ENCODE data around the gene APCDD1. TPM values are rescaled to one million over a fixed set of nuclear protein-coding genes. Genes with fewer than 3 reads are reported as not detected.

The APCDD1 gene
- total and polyA plus RNA-seq, 10 donors, result 0.93 to 11.8 (median 5.6) TPM

DNA sequence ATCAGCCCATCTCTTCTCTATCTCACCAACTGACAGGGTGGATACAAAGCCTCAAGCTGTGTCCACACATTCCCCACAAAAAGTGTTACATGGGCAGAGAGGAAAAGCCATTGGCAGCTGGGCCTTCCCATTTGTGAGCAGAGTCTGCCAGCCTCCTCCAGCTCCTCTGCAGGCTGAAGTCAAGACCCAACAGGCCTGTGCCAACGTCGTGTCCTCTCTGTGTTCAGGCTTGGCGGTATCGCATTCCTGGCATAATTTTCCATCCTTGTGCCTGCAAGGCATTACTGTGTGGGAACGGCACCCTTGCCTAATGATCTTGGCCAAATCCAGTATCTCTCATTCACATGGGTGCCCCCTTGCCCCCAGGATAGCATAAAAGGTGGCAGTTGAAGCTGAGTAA is 41.5 kb upstream of the APCDD1 start:
- no peak overlapping the region for H3K27ac ChIP-seq
- DNase-seq, result no peak
- TF ChIP-seq POLR2AphosphoS5 (IDR thresholded peaks at IDR 0.05) (no peak), POLR2A (IDR thresholded peaks at IDR 0.05) (no peak)
- TF ChIP-seq, protein P1, sequence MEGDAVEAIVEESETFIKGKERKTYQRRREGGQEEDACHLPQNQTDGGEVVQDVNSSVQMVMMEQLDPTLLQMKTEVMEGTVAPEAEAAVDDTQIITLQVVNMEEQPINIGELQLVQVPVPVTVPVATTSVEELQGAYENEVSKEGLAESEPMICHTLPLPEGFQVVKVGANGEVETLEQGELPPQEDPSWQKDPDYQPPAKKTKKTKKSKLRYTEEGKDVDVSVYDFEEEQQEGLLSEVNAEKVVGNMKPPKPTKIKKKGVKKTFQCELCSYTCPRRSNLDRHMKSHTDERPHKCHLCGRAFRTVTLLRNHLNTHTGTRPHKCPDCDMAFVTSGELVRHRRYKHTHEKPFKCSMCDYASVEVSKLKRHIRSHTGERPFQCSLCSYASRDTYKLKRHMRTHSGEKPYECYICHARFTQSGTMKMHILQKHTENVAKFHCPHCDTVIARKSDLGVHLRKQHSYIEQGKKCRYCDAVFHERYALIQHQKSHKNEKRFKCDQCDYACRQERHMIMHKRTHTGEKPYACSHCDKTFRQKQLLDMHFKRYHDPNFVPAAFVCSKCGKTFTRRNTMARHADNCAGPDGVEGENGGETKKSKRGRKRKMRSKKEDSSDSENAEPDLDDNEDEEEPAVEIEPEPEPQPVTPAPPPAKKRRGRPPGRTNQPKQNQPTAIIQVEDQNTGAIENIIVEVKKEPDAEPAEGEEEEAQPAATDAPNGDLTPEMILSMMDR (IDR thresholded peaks at IDR 0.05 in 8 of 11, conservative IDR thresholded peaks at IDR 0.05 in 3 of 11), result no peak
- H3K4me1 ChIP-seq, result no peaks in the 10 kb centered on the region
- 87 to 99% (median 91%) methylated on average over 5 of the region's 5 CpGs for WGBS, 5 donors
- intact Hi-C loops (cut with DNase I; ENCODE audit: low total_unique reads), result no loop called here
- no peak overlapping the region for H3K4me3 ChIP-seq
- H3K9me3 ChIP-seq, result no peaks in the 10 kb centered on the region
- H3K36me3 ChIP-seq, result no peaks in the 10 kb centered on the region
- no peaks in the 10 kb centered on the region for H3K27me3 ChIP-seq (replicated peaks in 1 of 7)

DNA sequence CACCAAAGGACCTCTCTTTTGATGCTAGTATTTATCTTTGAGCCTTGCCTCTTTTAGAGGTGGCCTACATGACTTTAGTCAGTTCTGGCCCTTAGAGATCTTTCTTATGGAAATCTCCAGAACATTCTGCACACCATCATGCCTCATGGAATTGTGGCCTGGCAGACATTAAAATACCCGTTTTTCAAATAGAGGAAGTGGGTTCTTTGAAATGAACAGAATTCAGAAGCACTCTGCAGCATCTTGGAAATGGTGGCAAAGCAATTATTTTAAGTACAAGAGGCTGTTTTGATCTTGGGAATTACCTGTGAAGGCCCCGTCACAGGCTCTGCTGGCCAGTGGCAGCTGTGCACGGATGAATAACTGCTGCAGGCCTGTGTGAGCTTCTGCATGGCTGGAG is 40.7 kb upstream of the APCDD1 start:
- no peaks in the 10 kb centered on the region for H3K4me1 ChIP-seq
- intact Hi-C loops (cut with DNase I; ENCODE audit: low total_unique reads), result no loop called here

DNA sequence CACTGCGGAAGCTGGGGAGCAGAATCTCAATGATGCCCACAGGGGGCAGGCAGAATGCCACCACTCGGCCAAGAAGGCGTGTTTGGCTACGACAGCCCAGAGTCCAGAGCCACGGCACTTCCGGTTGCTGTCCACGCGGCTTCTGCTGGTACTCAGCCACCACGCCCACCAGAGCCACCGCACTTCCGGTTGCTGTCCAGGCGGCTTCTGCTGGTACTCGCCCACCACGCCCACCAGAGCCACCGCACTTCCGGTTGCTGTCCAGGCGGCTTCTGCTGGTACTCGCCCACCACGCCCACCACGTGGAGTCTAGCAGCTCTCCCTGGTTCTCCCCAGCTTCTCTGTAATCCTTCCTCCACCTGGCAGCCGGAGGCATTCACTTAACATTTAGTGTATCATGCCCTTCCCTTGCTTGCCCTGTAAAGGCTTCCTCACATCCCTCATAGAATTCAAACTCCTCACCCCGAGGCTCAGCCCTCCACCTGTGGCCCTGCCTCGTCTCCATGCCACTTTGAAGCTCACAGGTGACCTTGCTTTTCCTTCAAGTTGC is 40.1 kb upstream of the APCDD1 start:
- WGBS, 5 donors, result 88 to 94% (median 93%) methylated on average over 20 to 23 of the region's 23 CpGs
- no peaks in the 10 kb centered on the region for H3K4me1 ChIP-seq
- intact Hi-C loops (cut with DNase I; ENCODE audit: low total_unique reads), result no loop called here

More for the DNA sequence above, 40.7 kb upstream of the APCDD1 start:
- no peak overlapping the region for H3K27ac ChIP-seq
- H3K36me3 ChIP-seq, result no peaks in the 10 kb centered on the region
- TF ChIP-seq POLR2AphosphoS5 (IDR thresholded peaks at IDR 0.05) (no peak), POLR2A (IDR thresholded peaks at IDR 0.05) (no peak)
- TF ChIP-seq, protein P1 (IDR thresholded peaks at IDR 0.05 in 8 of 11, conservative IDR thresholded peaks at IDR 0.05 in 3 of 11), result no peak
- H3K9me3 ChIP-seq, result no peaks in the 10 kb centered on the region
- H3K27me3 ChIP-seq (replicated peaks in 1 of 7), result no peaks in the 10 kb centered on the region
- DNase-seq, result no peak
- no peak overlapping the region for H3K4me3 ChIP-seq
- 35 to 65% (median 51%) methylated on average over 3 of the region's 3 CpGs for WGBS, 5 donors

DNA sequence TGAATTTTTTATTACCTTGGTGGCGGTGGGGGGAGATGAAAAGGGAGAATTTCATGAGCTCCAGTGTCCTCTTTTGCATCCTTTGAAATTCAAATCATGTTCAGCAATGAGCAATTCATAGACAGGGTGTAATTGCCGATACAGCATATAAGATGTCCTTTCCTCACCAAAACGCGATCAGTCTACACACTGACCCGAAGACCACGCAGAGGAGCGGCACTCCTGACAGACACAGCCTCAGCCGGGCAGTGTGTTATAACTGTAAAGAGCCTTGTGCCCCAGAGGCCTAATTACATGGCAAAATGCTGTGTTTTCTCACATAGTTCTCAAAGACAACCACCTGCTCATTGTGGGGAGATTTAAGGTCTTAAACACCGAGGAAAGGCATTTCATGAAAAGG is 38.4 kb upstream of the APCDD1 start:
- no peak overlapping the region for H3K27ac ChIP-seq
- no peak for DNase-seq
- intact Hi-C loops (cut with DNase I; ENCODE audit: low total_unique reads), result no loop called here
- H3K9me3 ChIP-seq, result peaks cover 0 to 5% (median 0%) of the 10 kb centered on the region in 8 donors
- no peaks in the 10 kb centered on the region for H3K27me3 ChIP-seq (replicated peaks in 1 of 7)
- 73 to 86% (median 80%) methylated on average over 9 of the region's 9 CpGs for WGBS, 5 donors
- H3K4me1 ChIP-seq, result no peaks in the 10 kb centered on the region
- no peak overlapping the region for H3K4me3 ChIP-seq
- TF ChIP-seq, protein P1 (IDR thresholded peaks at IDR 0.05 in 8 of 11, conservative IDR thresholded peaks at IDR 0.05 in 3 of 11), result no peak
- no peaks in the 10 kb centered on the region for H3K36me3 ChIP-seq

More for the DNA sequence above, 40.1 kb upstream of the APCDD1 start:
- Histone ChIP-seq H3K4me3 (no peak overlapping the region), H3K36me3 (no peaks in the 10 kb centered on the region), H3K9me3 (no peaks in the 10 kb centered on the region), H3K27ac (no peak overlapping the region), H3K27me3 (replicated peaks in 1 of 7) (no peaks in the 10 kb centered on the region)
- TF ChIP-seq POLR2AphosphoS5 (IDR thresholded peaks at IDR 0.05), result no peak
- TF ChIP-seq, protein P1 (IDR thresholded peaks at IDR 0.05 in 8 of 11, conservative IDR thresholded peaks at IDR 0.05 in 3 of 11), result no peak
- no peak for TF ChIP-seq POLR2A (IDR thresholded peaks at IDR 0.05)
- peak; percentile 73 for DNase-seq

All from spleen (tissue), 11 donors.